NCI-H2196 (cell line): ENCODE data around the gene MRPL40.
"Not testable (repeated sequence)": the region's sequence is repeated elsewhere in the genome, so short reads cannot be mapped to it uniquely, and the experiment has no call there.

Source experiments
- DNase-seq: peaks from one replicate; lab custom pipeline; 2025; ENCODE audit not compliant: unreplicated experiment; lab: John Stamatoyannopoulos, UW

The MRPL40 gene

DNA sequence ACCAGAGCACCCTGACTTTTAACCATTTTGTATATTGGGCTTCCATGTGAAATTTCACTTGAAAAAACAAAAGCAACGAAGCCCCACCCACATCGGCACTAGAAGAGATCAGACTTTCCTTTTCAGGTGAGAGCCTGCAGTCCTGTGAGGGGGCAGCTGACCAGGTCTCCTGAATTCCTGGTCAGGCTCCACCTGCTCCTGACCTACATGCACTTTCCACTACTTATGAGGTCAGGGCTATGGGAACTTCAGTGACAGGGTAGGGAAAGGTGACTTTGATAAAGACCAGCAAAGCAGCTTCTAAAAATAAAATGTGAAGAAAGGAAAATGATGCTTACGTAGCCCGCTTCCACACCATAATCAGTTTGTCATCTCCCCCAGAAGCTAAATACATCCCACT lies 25.5 kb upstream of the MRPL40 start:
- no peak for DNase-seq

DNA sequence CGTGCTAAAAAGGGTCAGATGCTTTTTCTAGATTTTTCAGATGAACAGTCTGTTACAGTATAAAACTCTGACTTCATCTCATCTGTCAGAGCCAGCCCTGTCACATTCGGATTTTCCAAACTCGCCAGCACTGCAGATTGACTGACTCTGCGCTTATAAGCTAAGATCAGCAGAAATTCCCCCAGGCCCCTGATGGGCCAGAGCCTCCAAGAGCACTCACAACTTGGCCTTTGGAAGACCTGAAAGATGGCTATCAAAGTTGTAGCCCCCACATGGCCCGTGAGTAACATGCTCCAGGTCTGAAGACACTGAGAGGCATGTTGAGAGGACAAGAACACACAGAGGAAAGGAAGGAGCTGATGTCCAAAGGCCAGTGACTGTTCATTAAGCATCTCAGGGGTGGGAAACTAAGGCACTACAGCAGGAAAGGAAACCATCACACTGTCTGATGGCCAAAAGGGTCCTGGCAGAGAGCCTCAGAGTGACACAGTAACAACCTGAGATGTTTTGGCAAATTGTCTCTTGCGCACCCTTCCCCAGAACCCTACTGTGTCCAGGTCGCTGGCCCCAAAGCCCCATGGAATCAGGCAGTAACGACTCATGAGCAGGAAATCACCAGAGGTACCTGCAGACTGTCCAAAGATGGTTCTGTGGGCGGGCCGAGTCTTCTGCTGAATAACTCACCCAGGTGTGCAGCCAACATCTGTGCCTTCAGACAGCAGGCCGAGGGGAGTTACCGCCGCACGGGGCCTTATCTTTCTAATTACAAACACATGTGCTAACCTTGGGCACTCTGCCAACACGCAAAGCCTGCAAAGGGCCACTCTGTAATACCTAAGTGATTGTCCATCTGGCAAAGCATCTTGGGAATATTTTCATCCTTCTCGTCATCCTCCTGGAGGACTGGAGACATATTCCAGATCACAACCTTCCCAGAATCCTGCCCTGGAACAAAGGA lies 24.4 kb upstream of the MRPL40 start:
- DNase-seq = no peak

DNA sequence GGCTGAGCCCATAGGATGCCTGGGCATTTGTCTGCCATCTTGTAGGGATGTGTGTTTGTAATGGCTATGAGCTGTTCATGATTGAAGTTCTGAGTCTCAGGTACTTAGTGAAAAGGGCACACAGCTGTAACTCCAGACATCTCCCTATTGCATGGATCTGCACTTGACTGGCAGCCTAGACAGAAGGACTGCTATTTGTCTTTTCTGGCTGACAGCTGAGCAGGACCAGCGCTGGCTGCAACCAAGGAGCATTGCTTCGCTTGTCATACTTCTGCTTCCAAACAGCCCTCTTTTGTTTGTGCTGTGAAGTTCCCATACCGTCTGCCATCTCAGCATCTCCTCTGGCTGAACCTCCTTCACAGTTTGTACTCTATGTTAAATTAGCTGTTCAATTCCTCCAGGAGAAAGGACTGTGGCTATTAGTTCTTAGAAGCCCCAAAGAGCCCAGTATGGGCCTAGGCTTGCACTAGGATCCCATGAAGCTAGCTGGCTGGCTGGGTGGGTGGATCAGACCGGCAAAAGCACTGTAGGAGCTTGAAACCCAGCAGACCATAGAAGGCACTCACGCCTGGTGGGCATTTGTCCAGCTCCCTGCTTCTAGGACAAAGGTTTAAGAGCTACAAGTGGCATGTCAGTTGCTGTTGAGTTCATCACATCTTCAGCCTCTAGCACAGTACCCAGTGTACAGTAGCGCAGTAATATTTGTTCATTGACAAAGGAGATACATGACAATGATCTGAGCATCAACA lies 21.2 kb upstream of the MRPL40 start:
- no peak for DNase-seq

DNA sequence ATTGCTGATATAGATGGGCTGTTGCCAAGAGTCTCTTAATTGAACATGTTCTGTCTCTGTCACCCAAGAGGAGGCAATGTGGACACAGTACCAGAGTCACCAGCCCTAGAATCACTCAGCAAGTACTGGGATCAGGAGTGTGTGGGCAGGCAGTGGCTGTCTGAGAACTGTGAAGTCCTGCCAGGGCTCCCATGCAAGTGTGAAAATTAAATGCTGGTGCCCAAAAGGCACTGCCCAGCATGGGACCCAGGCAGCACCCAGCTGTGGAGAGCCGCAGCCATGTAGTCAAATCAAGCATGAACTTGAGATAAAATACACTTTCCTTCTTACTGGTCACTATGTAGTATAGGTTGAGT lies 20.7 kb upstream of the MRPL40 start:
- no peak for DNase-seq

DNA sequence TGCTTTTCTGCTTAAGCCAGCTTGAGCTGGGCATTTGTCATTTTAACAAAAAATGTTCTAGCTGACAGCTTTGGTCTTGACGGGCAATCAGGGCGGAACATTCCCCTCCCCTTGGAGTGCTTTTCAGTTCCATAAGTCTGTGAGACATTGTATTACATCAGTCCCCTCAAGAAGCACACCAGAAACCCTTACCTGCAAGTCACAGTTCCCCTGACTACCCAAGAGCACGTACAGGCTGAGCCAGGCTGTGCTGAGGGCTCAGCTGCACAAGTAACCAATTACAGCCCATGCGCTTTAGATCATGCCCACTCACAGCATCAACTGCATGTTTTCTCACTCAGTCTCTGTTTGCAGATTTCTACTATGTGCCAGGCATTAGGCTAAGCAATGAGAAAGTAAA lies 19.9 kb upstream of the MRPL40 start:
- DNase-seq = no peak

DNA sequence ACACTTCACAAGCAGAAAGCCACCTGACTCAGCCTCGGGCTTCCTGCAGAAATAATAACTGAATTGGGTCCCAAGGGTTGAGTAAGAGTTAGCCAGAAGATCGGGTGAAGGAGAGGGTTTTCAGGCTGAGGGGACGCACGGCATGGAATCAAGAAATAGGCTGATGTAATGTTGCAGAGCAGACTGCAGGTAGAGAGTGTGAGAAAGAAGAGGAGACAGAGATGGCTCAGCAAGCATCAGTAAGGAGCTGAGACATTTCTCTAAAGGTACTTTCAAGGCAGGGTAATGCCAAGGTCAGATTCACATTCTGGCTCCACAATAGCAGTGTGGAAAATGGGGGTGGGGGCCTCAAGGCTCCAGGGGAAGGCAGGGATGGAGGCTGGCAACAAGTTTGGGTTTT lies 19.4 kb upstream of the MRPL40 start:
- no peak for DNase-seq

DNA sequence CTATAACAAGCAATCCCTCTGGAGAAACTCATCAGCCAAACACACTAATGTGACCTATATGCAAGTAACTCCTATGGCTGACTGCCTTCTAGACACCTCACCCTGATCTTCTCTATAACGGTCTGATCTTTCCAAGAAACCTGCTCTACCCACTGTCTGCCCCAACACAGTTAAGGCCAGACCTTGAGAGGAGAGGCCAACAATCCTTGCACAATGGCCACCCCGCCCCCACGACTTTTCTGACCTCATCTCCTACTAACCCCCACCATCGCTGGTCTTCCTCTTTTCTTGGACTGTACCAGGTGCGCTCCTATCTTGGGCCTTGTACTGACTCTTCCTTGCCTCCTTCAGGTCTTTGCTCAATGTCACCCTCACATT lies 13.3 kb upstream of the MRPL40 start:
- no peak for DNase-seq

DNA sequence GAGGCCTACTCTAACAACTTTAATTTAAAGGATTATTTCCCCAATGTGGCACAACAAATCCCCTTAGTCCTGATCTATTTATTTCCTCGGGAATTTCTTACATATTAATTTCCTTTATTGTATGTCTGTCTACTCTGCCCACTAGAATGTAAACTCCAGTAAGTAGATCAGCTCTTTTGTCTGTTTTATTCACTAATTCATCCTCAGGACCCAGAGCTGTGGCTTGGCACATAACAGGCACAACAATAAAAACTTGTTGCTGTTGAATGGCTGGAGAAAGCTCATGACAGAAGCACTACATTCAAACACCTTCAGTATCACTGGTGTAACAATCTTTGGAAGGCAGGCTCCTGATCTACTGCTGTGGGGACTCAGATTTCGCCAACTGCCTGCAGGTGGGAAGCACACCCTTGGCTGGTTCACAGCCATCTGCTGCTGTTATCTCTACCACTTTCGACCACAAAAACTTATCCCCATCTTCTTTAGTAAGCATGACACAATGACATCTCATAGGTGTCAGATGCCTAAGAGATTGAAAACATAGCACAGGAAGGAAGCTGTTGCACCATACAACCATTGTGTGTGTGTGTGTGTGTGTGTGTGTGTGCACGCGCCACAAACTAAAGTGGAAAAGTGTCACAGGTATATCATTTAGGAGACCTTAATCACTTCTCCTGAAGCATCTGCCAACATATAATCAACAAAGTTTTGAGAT lies 12.7 kb upstream of the MRPL40 start:
- no peak for DNase-seq

DNA sequence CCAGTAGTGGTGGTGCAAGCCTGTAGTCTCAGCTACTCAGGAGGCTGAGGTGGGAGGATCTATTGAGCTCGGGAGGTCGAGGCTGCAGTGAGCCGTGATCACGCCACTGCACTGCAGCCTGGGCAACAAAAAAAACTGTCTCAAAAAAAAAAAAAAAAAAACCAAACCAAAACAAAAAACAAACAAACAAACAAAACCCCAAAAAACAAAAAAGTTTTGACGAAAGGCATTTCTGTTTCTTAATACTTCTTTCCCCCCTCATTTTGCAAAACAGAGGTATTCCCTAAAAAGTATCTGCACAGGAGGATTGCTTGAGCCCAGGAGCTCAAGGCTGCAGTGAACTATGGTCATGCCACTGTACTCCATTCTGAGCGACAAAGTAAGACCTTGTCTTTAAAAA lies 12.0 kb upstream of the MRPL40 start:
- DNase-seq = no peak

DNA sequence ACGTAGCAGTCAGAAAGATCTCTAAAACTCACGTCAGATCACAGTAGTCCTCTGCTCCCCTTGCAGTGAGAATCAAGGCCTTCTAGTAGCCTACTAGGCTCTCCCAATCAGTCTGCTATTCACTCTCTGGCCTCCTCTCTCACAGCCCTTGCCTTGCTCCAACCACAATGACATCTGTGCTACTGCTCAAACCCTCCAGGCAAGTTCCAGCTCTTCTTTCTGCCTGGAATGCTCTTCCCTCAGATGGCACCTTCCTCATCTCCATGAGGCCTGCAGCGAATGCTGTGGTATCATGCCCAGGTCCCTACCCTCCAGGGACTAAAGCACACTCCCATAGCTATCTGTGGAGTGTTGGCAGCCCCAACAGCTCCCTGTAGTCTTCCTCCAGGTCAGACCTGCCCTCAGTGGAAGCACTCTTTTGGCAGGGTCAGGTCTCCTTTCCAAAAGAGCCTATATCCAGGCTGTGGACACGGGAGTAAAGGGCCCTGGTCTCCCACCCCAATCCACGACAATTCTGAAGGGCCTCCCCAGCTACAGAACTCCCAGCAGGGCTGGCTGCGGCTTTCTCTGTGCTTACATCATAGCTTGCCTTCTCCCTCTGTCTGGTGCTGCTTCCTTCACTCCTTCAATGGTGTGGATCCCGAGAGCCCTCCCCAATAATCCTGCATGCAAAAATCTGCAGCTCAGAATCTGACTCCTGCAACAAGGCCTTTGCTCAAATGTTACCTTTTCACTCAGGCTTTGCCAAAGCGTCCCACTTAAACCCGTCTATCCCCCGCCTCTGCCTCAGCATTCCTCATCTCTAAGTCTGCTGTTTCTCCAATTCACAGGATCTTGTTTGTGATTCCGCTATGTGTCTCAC lies 9.7 kb upstream of the MRPL40 start:
- no peak for DNase-seq

DNA sequence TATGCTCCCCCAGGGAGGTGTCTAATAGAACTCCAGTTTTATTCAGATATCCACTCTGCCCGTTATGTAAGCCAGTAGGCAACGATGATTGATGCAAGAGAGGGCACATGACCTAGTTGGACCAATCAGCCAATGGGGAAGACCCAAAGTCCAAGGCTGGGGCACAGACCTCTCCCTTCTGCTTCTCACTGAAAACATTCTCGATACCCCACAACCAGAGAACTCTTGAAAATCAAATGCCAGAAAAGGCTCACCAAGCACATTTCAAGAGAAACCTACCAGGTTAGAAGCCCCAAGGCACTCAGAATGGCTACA lies 8.2 kb upstream of the MRPL40 start:
- DNase-seq = no peak

DNA sequence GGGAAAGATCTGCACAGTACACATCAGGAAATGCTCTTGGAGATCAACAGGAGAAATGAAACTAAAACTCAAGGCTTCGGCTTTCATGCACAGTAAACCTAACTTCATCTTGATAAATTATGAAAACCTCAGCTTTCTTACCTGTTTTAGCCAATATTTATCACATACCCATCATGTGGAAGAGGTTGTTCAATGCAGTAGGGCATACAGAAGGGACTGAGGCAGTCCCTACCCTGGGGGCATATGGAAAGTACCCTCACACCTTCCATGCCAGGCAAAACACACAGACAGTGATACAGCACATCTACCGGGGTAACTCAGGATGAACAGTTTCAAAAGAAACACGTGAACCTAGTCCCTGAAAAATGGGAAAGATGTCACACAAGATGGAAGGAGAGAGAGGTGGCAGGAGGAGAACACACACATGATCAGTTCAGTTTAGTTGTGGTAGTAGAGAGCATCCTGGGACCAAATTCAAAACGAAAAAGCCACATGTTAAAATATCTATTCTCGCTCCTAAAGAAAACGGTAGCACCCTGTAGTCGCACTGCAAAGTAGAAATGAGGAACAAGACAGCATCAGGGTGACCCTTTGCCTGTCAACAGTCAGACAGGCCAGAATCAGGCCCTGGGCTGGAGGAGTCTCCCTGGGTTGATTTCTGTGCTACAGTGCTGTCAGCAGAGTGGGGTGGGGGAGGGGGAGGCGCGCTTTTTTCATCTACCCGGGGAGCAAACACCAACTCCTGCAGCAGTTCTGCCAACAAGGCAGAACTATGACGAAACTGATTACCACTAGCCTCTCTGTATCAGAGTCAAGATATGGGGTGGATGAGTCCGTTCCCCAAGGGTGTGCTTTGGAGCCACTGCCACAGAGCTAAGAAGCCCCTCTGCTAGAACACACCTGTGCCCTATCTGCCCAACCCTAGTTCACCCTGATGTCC lies 2.1 kb upstream of the MRPL40 start:
- no peak for DNase-seq

DNA sequence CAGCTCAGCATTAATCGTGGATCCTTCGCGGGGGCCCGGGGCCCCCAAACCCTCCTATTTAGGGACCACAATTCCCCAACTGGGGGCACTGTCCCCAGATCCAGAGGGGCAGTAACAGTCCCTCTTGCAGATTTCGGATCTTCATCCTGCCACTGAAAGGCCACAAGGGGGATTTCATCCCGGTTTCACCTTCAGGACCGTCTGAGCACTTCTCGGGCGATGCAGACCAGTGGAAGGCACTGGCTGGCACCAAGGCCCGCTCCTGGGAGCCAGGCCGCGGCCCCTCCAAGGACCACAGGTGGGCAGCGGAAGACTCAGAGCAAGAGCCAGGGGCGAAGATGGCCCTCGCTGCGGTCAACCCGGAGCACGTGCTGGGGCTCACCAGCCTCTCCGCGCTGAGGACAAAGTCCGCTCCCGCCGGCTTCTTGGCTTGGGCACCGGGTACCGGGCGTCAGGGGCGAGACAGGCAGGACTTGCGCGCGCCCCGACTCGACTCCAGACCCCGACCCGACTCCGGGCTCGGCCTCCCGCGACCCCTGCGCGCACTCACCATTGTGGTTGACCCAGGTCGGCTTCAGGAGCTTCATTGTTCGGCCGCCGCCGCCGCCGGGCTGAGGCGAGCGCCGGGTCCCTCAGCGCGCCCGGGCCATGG lies 1.3 kb upstream of the MRPL40 start:
- DNase-seq = no peak

DNA sequence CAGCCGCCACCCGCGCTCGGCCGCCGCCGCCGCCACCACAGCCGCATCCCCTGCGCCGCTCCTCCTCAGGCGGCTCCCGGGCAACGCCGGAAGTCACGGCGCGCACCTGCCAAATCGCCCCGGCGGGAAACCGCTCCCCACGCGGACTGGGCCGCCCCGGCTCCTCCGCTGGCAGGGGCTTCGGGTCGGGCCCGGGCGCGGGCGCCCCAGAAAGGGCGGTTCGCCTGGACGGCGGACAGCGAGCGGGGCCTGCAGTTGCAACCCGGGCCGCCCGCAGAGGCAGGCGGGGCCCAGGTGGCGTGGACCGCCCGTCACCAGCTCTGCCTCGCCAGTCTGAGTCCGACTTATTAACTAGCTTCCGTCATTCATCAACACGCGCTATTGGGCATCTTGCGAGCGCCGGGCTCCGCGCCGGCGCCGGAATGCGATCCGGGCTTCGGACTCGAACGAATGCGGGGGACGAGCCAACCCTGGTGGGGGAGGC lies 654 bp upstream of the MRPL40 start, which contains the start of gene HIRA:
Gene HIRA, minus strand, starts transcription at position 85 of the 484 bp plus-strand sequence. CDS start 257 bp downstream, outside the sequence.
- peak; percentile 59 for DNase-seq

DNA sequence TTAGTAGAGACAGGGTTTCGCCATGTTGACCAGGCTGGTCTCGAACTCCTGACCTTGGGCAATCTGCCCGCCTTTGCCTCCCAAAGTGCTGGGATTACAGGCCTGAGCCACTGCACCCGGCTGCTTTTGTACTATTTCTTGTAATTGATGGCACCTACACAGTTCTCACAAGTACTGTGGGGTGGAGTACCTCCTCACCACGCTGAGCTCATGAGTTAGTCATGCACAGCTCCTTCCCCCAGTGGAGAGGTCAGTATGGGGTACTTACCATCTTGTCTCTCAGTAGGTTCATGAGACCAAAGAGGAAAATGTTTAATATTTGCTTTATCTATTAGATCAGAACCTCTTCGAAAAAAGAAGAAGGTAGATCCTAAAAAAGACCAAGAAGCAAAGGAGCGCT lies 2.1 kb downstream of the MRPL40 start:
- DNase-seq = no peak

DNA sequence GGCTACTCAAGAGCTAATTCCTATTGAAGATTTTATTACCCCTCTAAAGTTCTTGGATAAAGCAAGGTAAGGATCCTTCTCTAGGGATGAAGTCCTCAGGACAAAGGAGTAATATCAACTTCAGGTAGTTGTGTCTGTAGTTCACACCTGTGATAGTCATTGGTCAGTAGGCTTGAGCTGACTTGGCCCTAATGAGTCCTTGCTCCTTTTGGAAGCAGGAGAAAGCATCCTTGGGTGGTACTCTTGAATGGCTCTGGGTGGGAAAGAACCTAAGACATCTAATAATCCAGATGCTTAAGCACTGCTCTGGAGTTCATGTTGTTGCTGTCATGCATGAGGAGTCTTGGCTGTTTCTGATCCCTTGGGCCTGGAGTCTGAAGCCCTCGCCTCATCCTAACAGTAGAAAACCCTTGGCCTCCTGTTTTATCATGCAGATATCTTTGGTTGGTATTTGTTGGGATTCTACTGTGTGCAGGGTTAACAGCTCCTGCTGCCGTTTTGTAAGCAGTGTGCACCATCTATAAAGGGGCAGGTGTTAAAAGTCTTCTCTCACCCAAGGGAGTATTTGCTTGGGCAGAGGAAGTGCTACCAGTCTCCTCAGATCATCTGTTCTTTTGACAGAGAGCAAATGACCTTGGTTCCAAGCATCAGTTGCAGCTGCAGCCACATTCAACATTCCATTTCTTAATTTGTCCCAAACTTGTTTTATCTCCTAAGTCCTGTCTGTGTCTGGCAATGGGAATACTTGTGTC lies 2.7 kb downstream of the MRPL40 start:
- DNase-seq = no peak

DNA sequence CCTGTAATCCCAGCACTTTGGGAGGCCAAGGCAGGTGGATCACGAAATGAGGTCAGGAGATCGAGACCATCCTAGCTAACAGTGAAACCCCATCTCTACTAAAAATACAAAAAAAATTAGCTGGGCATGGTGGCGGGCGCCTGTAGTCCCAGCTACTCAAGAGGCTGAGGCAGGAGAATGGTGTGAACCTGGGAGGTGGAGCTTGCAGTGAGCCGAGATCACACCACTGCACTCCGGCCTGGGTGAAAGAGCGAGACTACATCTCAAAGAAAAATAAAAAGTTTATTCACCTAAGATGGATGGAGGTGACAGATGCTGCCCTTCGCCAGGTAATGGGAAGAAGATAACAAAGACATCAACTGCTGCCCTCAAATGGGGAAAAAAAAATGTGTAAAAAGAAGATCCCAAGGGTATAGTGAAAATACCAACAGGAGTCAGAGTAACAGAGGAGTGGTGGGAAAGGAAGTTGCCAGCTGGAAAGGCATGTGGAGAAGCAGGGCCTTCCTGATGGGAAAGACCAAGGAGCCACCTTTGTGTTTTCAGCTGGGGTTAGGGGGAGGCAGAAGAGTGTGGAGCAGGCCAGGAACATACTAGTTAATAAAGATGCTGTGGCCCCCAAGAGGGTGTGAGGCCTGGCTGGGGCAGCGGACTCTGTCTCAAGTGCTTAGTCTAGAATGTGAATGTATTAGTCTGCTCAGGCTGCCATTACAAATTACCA lies 4.3 kb downstream of the MRPL40 start:
- not testable (repeated sequence) for DNase-seq

DNA sequence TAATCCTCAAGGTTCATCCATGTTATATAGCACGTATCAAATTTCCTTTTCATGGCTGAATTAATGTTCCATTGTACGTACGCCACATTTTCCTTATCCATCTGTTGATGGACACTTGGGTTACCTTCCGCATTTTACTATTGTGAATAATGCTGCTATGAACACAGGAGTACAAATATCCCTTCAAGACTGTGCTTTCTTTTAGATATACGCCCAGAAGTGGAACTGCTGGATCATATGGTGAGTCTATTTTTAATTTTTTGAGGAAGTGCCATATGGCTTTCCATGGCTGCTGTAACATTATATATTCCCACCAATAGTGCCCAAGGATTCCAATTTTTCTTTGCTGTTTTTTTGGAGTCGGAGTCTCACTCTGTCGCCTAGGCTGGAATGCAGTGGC lies 6.0 kb downstream of the MRPL40 start:
- DNase-seq = no peak
